Neural progenitor cell (in vitro differentiated cells): ENCODE measurements around the gene INPPL1.

Source experiments
- CTCF ChIP-seq: fragments of 200-600 bp; sonication (generic); IDR thresholded peaks from 2 replicates; pipeline ENCODE4 v1.5.1; 2017; ENCODE audit warnings: antibody characterized with exemption, mild to moderate bottlenecking
- EZH2 ChIP-seq: fragments of 200-600 bp; sonication (generic); IDR thresholded peaks from 2 replicates; pipeline ENCODE4 v1.6.1; 2017; ENCODE audit warnings: antibody characterized with exemption, mild to moderate bottlenecking, moderate library complexity

GRCh38 chr11:72257570-72257969 lies 33.0 kb downstream of the INPPL1 start:
- TF ChIP-seq CTCF (no peak), EZH2 (no peak)
